Testis (tissue), 3 donors: Measurements from ENCODE around the gene VRK1. TPM values are rescaled to one million over a fixed set of nuclear protein-coding genes. Genes with fewer than 3 reads are reported as not detected.
A peak's percentile ranks its signal among the peaks of the same experiment; 100 is the strongest.

Experiments
- DNase-seq: peaks from one replicate; pipeline ENCODE4 v3.0.0-alpha.2; 2019
- H3K27ac ChIP-seq, 2 donors: fragments of 200-600 bp; sonication (generic); one replicate each; pipeline ENCODE4 v1.5.1; 2019
- H3K27me3 ChIP-seq: fragments of 200-600 bp; sonication (generic); one replicate; pipeline ENCODE4 v1.5.1; 2019
- H3K36me3 ChIP-seq: fragments of 200-600 bp; sonication (generic); one replicate; pipeline ENCODE4 v1.5.1; 2017; ENCODE audit warnings: low read depth; ENCODE audit errors: missing control alignments
- H3K4me1 ChIP-seq: fragments of 200-600 bp; sonication (generic); one replicate; pipeline ENCODE4 v1.5.1; 2019
- H3K4me3 ChIP-seq, 2 donors: fragments of 200-600 bp; sonication (generic); one replicate each; pipeline ENCODE4 v1.5.1; 2017 to 2019
- H3K9me3 ChIP-seq: fragments of 200-600 bp; sonication (generic); one replicate; pipeline ENCODE4 v1.5.1; 2017
- POLR2A ChIP-seq: fragments of 450-650 bp; IDR thresholded peaks from one replicate; pipeline ENCODE4 v1.6.1; 2017; ENCODE audit warnings: antibody characterized with exemption, mild to moderate bottlenecking, moderate library complexity
- WGBS, 2 donors: methylation state at CpG; one replicate each; pipeline ENCODE4 v1.1.5; 2018; 5-methylcytosine and 5-hydroxymethylcytosine counted together
- intact Hi-C: fragments of 100-400 bp; cut with DNase I; formaldehyde crosslinking; loops from one replicate; pipeline ENCODE4 v1.15.1; 2023; ENCODE audit warnings: low total_unique reads
- polyA plus RNA-seq: library from polyadenylated mRNA; stranded (reverse); fragments of 350-450 nt; fragmentation: Illumina TruSeq; extraction: RNeasy Lipid Tissue Mini Kit (QIAGEN cat#74804); gene quantifications from one replicate; pipeline ENCODE4 v1.2.3, GENCODE V29; 2014; ENCODE audit warnings: low read depth, low replicate concordance; ENCODE audit not compliant: insufficient read depth
- total RNA-seq, 2 donors: library from RNA; depleted of rRNA; stranded (reverse); fragments of >200 nt; gene quantifications; one replicate each; pipeline ENCODE4 v1.2.3, GENCODE V29; 2016
- TF ChIP-seq, protein P1 (sequence below), 3 experiments: fragments of 450-650 bp in 2 of 3; fragments of 200-600 bp in 1 of 3; sonication (generic) in 1 of 3; IDR thresholded peaks; one replicate each; pipeline ENCODE4 v1.5.1; 2016 to 2019; ENCODE audit warnings: antibody characterized with exemption in 3 of 3, mild to moderate bottlenecking in 2 of 3, moderate library complexity in 1 of 3

VRK1 gene
- total and polyA plus RNA-seq, 3 donors from 2014 or later, result 44.7 to 52.0 (median 49.2) TPM

- Histone ChIP-seq H3K4me3 (no peak overlapping the region), H3K4me1 (peaks cover 3% of the 10 kb centered on the region), H3K27ac (no peak overlapping the region), H3K36me3 (no peaks in the 10 kb centered on the region), H3K9me3 (no peaks in the 10 kb centered on the region), H3K27me3 (no peaks in the 10 kb centered on the region)
- 78 to 80% methylated on average over 5 of the region's 5 CpGs for WGBS, 2 donors
- no peak for DNase-seq
- no peak for TF ChIP-seq POLR2A
- TF ChIP-seq, protein P1, sequence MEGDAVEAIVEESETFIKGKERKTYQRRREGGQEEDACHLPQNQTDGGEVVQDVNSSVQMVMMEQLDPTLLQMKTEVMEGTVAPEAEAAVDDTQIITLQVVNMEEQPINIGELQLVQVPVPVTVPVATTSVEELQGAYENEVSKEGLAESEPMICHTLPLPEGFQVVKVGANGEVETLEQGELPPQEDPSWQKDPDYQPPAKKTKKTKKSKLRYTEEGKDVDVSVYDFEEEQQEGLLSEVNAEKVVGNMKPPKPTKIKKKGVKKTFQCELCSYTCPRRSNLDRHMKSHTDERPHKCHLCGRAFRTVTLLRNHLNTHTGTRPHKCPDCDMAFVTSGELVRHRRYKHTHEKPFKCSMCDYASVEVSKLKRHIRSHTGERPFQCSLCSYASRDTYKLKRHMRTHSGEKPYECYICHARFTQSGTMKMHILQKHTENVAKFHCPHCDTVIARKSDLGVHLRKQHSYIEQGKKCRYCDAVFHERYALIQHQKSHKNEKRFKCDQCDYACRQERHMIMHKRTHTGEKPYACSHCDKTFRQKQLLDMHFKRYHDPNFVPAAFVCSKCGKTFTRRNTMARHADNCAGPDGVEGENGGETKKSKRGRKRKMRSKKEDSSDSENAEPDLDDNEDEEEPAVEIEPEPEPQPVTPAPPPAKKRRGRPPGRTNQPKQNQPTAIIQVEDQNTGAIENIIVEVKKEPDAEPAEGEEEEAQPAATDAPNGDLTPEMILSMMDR (IDR thresholded peaks at IDR 0.05), result no peak
- intact Hi-C loops, result no loop called here
These were observed 45.1 kb upstream of the VRK1 start for GRCh38 chr14:96752125-96752524.

DNA sequence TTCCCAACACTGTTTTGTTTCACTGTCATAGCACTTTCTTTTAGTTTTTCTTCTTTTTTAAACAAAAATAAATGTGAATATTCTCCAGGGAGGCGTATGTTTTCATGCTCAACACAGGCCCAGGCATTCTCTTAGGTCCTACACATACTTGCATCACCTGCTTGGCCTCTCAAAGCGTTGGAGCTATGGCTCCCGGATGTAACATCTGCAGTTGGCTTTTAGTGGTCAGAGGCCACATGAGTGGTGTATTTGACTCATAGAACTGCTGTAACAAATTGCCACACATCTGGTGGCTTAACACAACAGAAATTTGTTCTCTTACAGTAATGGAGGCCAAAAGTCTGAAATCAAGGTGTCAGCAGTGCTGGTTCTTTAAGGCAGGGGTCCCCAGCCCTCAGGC, 44.6 kb upstream of the VRK1 start:
- Histone ChIP-seq H3K27ac (no peak overlapping the region), H3K4me3 (no peak overlapping the region), H3K27me3 (no peaks in the 10 kb centered on the region), H3K9me3 (no peaks in the 10 kb centered on the region), H3K36me3 (no peaks in the 10 kb centered on the region), H3K4me1 (no peaks in the 10 kb centered on the region)
- 85 to 90% methylated on average over 3 of the region's 3 CpGs for WGBS, 2 donors
- intact Hi-C loops, result no loop called here
- TF ChIP-seq POLR2A, result no peak
- TF ChIP-seq, protein P1 (IDR thresholded peaks at IDR 0.05), result no peak
- DNase-seq, result no peak

DNA sequence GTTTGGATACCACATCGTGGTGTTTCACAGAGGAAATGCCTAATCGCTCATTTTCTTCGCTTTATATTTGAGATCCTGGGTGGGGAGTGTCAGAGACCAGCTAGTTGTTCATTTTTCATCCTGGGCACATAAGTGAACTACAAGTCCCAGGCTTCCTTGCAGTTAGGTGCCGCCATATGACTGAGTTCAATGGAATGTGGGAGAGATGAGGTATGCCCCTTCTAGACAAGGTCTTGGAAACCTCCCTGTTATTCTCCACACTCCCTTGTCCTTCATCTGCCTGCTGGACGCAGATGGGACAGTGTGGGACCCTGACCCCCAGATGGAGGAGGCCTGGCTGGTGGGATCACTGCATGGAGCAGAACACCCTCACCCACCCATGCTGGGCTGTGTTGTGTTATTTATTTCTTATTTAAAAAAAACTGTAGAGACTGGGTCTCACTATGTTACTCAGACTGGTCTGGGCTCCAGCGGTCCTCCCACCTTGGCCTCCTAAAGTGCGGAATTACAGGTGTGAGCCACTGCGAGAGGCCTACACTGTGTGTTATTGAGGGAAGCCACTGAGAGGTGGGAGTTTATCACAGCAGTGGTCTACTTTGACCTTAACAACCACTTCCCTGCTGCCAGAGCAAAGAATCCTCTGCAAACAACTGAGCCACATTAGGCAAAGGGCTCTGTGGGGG, 42.9 kb upstream of the VRK1 start:
- H3K27me3 ChIP-seq, result no peaks in the 10 kb centered on the region
- H3K4me3 ChIP-seq, result no peak overlapping the region
- 86 to 88% methylated on average over 8 of the region's 8 CpGs for WGBS, 2 donors
- H3K4me1 ChIP-seq, result no peaks in the 10 kb centered on the region
- intact Hi-C loops, result no loop called here
- no peaks in the 10 kb centered on the region for H3K36me3 ChIP-seq
- no peaks in the 10 kb centered on the region for H3K9me3 ChIP-seq
- TF ChIP-seq, protein P1 (IDR thresholded peaks at IDR 0.05), result no peak
- no peak for TF ChIP-seq POLR2A
- H3K27ac ChIP-seq, result no peak overlapping the region
- DNase-seq, result no peak

- no peak overlapping the region for H3K4me3 ChIP-seq
- no peaks in the 10 kb centered on the region for H3K9me3 ChIP-seq
- H3K36me3 ChIP-seq, result no peaks in the 10 kb centered on the region
- intact Hi-C loops, result no loop called here
- no peak overlapping the region for H3K27ac ChIP-seq
- peak; percentile 25 for DNase-seq
- TF ChIP-seq, protein P1 (IDR thresholded peaks at IDR 0.05), result no peak
- no peak for TF ChIP-seq POLR2A
- 44 to 55% methylated on average over 6 of the region's 6 CpGs for WGBS, 2 donors
- no peaks in the 10 kb centered on the region for H3K4me1 ChIP-seq
- H3K27me3 ChIP-seq, result no peaks in the 10 kb centered on the region
These were observed 42.4 kb upstream of the VRK1 start for GRCh38 chr14:96754845-96755184.

GRCh38 chr14:96756745-96757144, 40.4 kb upstream of the VRK1 start:
- Histone ChIP-seq H3K4me3 (no peak overlapping the region), H3K9me3 (no peaks in the 10 kb centered on the region), H3K27me3 (no peaks in the 10 kb centered on the region), H3K4me1 (no peaks in the 10 kb centered on the region), H3K27ac (no peak overlapping the region), H3K36me3 (no peaks in the 10 kb centered on the region)
- 49 to 60% methylated on average over 5 of the region's 5 CpGs for WGBS, 2 donors
- TF ChIP-seq POLR2A, result no peak
- TF ChIP-seq, protein P1 (IDR thresholded peaks at IDR 0.05), result no peak
- DNase-seq, result no peak
- intact Hi-C loops, result no loop called here
